DOHH2 (cell line): ENCODE results near the gene RIN3.

Experiments used
- H3F3A ChIP-seq: fragments of 200-600 bp; sonication (generic), shearing (Covaris generic); 2 replicates; pipeline ENCODE4 v1.6.0; 2016; ENCODE audit warnings: antibody characterized with exemption, mild to moderate bottlenecking; ENCODE audit not compliant: control insufficient read depth, insufficient read depth
- H3K27ac ChIP-seq: fragments of 200-600 bp; sonication (generic); 2 replicates; pipeline ENCODE4 v1.5.1; 2014; ENCODE audit warnings: low read depth, mild to moderate bottlenecking, low read length, moderate library complexity
- H3K27me3 ChIP-seq: fragments of 200-600 bp; sonication (generic); 2 replicates; pipeline ENCODE4 v1.6.1; 2014; ENCODE audit warnings: mild to moderate bottlenecking, low read length, mixed read lengths; ENCODE audit not compliant: control insufficient read depth
- H3K36me3 ChIP-seq: fragments of 200-600 bp; sonication (generic); 2 replicates; pipeline ENCODE4 v1.6.1; 2014; ENCODE audit warnings: mild to moderate bottlenecking, low read length, moderate library complexity, mixed read lengths; ENCODE audit not compliant: control insufficient read depth
- H3K4me1 ChIP-seq: fragments of 200-600 bp; sonication (generic); 2 replicates; pipeline ENCODE4 v1.6.1; 2014; ENCODE audit warnings: mild to moderate bottlenecking, low read length, mixed read lengths; ENCODE audit not compliant: control insufficient read depth
- H3K4me2 ChIP-seq: fragments of 200-600 bp; sonication (generic); 2 replicates; pipeline ENCODE4 v1.6.0; 2014; ENCODE audit warnings: mild to moderate bottlenecking, low read length, moderate library complexity
- H3K4me3 ChIP-seq: fragments of 200-600 bp; sonication (generic); 2 replicates; pipeline ENCODE4 v1.5.1; 2014; ENCODE audit warnings: mild to moderate bottlenecking, low read length, mixed read lengths
- H3K79me2 ChIP-seq: fragments of 200-600 bp; sonication (generic); 2 replicates; pipeline ENCODE4 v1.6.1; 2014; ENCODE audit warnings: mild to moderate bottlenecking, low read length, mixed read lengths; ENCODE audit not compliant: control insufficient read depth
- H3K9me2 ChIP-seq: fragments of 200-600 bp; sonication (generic); replicated peaks from 2 replicates; pipeline ENCODE4 v1.6.1; 2014; ENCODE audit warnings: mild to moderate bottlenecking, low read length, mixed read lengths; ENCODE audit not compliant: control insufficient read depth
- H3K9me3 ChIP-seq: fragments of 200-600 bp; sonication (generic); 2 replicates; pipeline ENCODE4 v1.6.1; 2014; ENCODE audit warnings: antibody characterized with exemption, low read length, mixed read lengths; ENCODE audit not compliant: control insufficient read depth, insufficient read depth
- H4K20me1 ChIP-seq: fragments of 200-600 bp; sonication (generic); 2 replicates; pipeline ENCODE4 v1.6.0; 2014; ENCODE audit warnings: low read depth, mild to moderate bottlenecking, antibody characterized with exemption, low read length, moderate library complexity; ENCODE audit not compliant: control insufficient read depth, insufficient read depth
- EZH2phosphoT487 ChIP-seq: fragments of 200-600 bp; sonication (generic); IDR thresholded peaks from 2 replicates; pipeline ENCODE4 v1.6.1; 2017; ENCODE audit warnings: borderline replicate concordance, mild to moderate bottlenecking, antibody characterized with exemption, low read length, moderate library complexity, mixed read lengths
- TF ChIP-seq, protein P1 (sequence below): fragments of 200-600 bp; sonication (generic); IDR thresholded peaks from one replicate; pipeline ENCODE4 v1.5.1; 2014; ENCODE audit warnings: antibody characterized with exemption, mild to moderate bottlenecking, low read depth, low read length; ENCODE audit not compliant: poor library complexity, severe bottlenecking

RIN3 gene

DNA sequence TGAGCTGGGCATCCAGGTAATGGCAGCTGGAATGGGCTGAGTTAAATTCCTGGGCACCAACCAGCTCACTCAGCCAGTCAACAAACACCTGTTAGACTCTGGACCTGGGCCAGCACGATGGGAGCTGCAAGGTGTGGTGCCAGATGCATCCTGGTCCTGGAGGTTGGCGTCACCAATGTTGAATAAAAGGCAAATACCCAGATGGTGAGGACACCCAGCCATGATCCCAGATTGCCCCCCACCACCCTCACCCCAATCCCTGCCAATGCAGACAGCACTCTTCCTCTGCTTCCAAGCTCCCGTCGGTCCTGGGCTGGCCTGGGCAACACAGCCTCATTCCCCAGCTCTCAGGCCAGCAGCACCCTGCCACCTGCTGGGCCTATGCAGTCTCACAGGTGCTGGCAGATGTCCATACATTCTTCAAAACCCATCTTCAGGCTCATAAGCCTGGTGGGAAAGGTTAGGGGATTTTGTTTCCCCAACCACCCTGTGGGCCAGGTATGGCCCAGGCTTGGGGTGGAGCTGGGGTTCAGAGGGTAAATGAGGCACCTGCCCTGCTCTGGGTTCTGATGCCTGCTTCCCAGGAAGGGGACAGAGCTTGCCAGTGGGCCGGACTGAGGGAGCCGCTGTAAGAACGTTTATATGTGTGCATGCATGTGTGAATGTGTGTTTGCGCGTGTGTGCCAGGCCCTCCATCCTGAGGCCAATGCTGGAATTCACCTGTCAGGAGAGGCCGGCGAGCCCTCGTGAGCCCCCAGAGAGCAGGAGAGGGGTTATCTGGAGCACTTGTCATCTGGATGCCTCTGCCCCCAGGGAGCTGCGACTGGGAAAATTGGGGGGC is 176.8 kb downstream of the RIN3 start:
- TF ChIP-seq EZH2phosphoT487 = no peak
- TF ChIP-seq, protein P1, sequence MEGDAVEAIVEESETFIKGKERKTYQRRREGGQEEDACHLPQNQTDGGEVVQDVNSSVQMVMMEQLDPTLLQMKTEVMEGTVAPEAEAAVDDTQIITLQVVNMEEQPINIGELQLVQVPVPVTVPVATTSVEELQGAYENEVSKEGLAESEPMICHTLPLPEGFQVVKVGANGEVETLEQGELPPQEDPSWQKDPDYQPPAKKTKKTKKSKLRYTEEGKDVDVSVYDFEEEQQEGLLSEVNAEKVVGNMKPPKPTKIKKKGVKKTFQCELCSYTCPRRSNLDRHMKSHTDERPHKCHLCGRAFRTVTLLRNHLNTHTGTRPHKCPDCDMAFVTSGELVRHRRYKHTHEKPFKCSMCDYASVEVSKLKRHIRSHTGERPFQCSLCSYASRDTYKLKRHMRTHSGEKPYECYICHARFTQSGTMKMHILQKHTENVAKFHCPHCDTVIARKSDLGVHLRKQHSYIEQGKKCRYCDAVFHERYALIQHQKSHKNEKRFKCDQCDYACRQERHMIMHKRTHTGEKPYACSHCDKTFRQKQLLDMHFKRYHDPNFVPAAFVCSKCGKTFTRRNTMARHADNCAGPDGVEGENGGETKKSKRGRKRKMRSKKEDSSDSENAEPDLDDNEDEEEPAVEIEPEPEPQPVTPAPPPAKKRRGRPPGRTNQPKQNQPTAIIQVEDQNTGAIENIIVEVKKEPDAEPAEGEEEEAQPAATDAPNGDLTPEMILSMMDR = peak; percentile 53
- Histone ChIP-seq H3K36me3 (no peaks in the 10 kb centered on the region), H4K20me1 (no peaks in the 10 kb centered on the region)

DNA sequence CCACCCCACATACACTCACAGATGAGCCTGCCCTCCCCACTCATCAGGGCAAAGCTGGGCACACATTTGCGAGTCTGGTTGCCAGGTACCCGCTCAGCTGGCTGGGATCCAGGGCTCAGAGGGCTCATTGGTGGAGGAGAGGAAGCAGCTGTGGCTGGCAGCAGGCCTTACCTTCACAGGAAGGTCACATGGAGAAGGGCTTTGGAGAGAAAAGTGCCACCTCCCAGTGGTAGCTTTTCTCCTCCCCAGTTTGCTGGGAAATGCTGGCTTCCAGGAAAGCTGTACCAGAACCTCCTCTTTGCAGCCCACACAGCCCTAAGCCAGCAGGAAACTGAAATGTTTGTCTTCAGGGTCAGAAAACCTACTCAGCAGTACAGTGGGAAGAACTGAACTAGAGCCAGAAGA is 179.2 kb downstream of the RIN3 start:
- H3K4me2 ChIP-seq = no peak overlapping the region
- TF ChIP-seq EZH2phosphoT487 = no peak
- TF ChIP-seq, protein P1 = no peak

More for the DNA sequence above, 176.8 kb downstream of the RIN3 start:
- peaks cover 10% of the 10 kb centered on the region for H3K27me3 ChIP-seq
- no peak overlapping the region for H3K4me2 ChIP-seq
- H3K4me3 ChIP-seq = no peak overlapping the region
- H3K4me1 ChIP-seq = no peaks in the 10 kb centered on the region
- no peaks in the 10 kb centered on the region for H3K9me2 ChIP-seq
- H3K79me2 ChIP-seq = no peaks in the 10 kb centered on the region
- H3F3A ChIP-seq = no peaks in the 10 kb centered on the region
- H3K9me3 ChIP-seq = no peaks in the 10 kb centered on the region
- no peak overlapping the region for H3K27ac ChIP-seq

DNA sequence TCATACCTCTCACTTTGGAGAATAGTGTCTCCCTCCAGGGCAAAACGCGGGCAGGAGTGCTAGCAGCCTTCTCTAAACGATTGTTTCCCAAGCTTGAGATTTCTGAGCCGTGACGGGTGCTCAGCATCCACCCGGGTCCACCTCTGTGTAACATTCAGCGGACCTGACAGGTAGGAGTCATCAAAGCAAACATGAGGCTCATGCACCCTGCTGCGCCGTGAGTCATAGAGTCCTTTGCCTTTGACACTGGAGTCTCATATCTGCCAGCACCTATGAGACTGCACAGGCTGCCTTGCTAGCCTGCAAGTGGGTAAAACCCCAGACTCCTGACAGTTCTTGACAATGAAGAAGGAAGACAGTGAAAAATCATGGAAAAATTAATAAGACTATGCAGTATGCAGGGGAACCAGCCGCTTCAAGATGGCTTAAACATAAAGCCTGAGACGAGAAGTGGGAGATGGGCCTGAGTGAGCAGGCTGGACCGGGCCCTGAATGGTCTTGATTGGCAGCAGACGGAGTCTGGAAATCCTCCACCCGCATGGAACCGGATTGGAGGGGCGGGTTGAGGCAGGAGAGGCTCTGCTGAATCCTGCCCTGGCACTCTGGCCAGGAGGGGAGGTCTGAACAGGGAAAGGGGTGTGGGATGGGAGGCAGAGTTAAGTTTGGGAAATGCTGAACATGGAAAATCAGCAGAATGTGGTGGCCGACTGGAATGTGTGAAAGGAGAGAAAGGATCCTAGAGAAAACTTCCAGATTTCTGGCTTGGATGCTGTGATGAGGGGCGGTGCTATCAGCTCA is 180.6 kb downstream of the RIN3 start:
- no peaks in the 10 kb centered on the region for H3K36me3 ChIP-seq

More for the DNA sequence above, 179.2 kb downstream of the RIN3 start:
- Histone ChIP-seq H3K9me2 (no peaks in the 10 kb centered on the region), H3K27ac (no peak overlapping the region), H3K4me1 (no peaks in the 10 kb centered on the region; the same call in 1 of the 2 replicates), H3K27me3 (peaks cover 10% of the 10 kb centered on the region), H3K79me2 (no peaks in the 10 kb centered on the region), H3K9me3 (no peaks in the 10 kb centered on the region), H3F3A (no peaks in the 10 kb centered on the region), H3K4me3 (no peak overlapping the region), H3K36me3 (no peaks in the 10 kb centered on the region), H4K20me1 (no peaks in the 10 kb centered on the region)

More for the DNA sequence above, 180.6 kb downstream of the RIN3 start:
- Histone ChIP-seq H3K27me3 (peaks cover 10% of the 10 kb centered on the region), H3K9me2 (no peaks in the 10 kb centered on the region), H3K4me2 (no peak overlapping the region), H3K79me2 (no peaks in the 10 kb centered on the region), H3K4me1 (peaks cover 13% of the 10 kb centered on the region), H3K27ac (no peak overlapping the region), H3K9me3 (no peaks in the 10 kb centered on the region), H3K4me3 (no peak overlapping the region), H4K20me1 (no peaks in the 10 kb centered on the region), H3F3A (no peaks in the 10 kb centered on the region)
- TF ChIP-seq, protein P1 = no peak
- TF ChIP-seq EZH2phosphoT487 = no peak
